A673 (cell line): ENCODE results near the gene SLC9A1. TPM values are rescaled to one million over a fixed set of nuclear protein-coding genes. Genes with fewer than 3 reads are reported as not detected.

Experiments used
- BruUV-seq: library from RNA; stranded (reverse); fragments of 400-500 nt; replicated peaks from 2 replicates; lab custom pipeline; 2021; lab: Mats Ljungman, UMichigan
- CTCF ChIA-PET: fragments of 300-600 bp; sonication (Branson Sonifier 250); formaldehyde crosslinking; loops from one replicate; lab custom pipeline; 2022; ENCODE audit warnings: antibody characterized with exemption; lab: Charles Lee
- POLR2A ChIA-PET: fragments of 300-600 bp; sonication (Branson Sonifier 250); formaldehyde crosslinking; loops from one replicate; lab custom pipeline; 2022; ENCODE audit warnings: antibody characterized with exemption; ENCODE audit not compliant: low non-redundant PET; lab: Charles Lee
- DNase-seq: peaks from one replicate; pipeline ENCODE4 v3.0.0-alpha.2; 2015; ENCODE audit warnings: low spot score
- H3K27ac ChIP-seq: fragments of 200-600 bp; sonication (generic); 2 replicates; pipeline ENCODE4 v1.5.1; 2016; ENCODE audit warnings: mixed run types, low read depth, mild to moderate bottlenecking, mixed read lengths, antibody characterized with exemption, low read length; ENCODE audit not compliant: poor library complexity, severe bottlenecking
- H3K27me3 ChIP-seq: fragments of 200-600 bp; sonication (generic); replicated peaks from 2 replicates; pipeline ENCODE4 v1.6.1; 2017; ENCODE audit warnings: mixed run types, low read depth, mild to moderate bottlenecking, mixed read lengths, antibody characterized with exemption, low read length; ENCODE audit not compliant: insufficient read depth, poor library complexity
- H3K36me3 ChIP-seq: fragments of 200-600 bp; sonication (generic); 2 replicates; pipeline ENCODE4 v1.6.1; 2016; ENCODE audit warnings: mixed run types, mild to moderate bottlenecking, mixed read lengths, antibody characterized with exemption, low read length; ENCODE audit not compliant: insufficient read depth, poor library complexity, severe bottlenecking
- H3K4me1 ChIP-seq: fragments of 200-600 bp; sonication (generic); 2 replicates; pipeline ENCODE4 v1.6.1; 2017; ENCODE audit warnings: mixed run types, mild to moderate bottlenecking, mixed read lengths, antibody characterized with exemption, low read length; ENCODE audit not compliant: insufficient read depth, poor library complexity, severe bottlenecking
- H3K4me3 ChIP-seq: fragments of 200-600 bp; sonication (generic); 2 replicates; pipeline ENCODE4 v1.5.1; 2016; ENCODE audit warnings: low read depth, mixed run types, mild to moderate bottlenecking, mixed read lengths, low read length; ENCODE audit not compliant: poor library complexity, severe bottlenecking
- H3K9me3 ChIP-seq: fragments of 200-600 bp; sonication (generic); 2 replicates; pipeline ENCODE4 v1.6.1; 2016; ENCODE audit warnings: mixed run types, low read depth, mild to moderate bottlenecking, mixed read lengths, antibody characterized with exemption, low read length; ENCODE audit not compliant: poor library complexity, severe bottlenecking
- EZH2 ChIP-seq: fragments of 200-600 bp; sonication (generic); IDR thresholded peaks from 2 replicates; pipeline ENCODE4 v1.6.1; 2017; ENCODE audit warnings: borderline replicate concordance, low read depth, mild to moderate bottlenecking, mixed read lengths, antibody characterized with exemption, low read length; ENCODE audit not compliant: poor library complexity, severe bottlenecking
- intact Hi-C: fragments of 100-400 bp; cut with micrococcal nuclease; formaldehyde crosslinking; loops from one replicate; pipeline ENCODE4 v1.10.0; 2022; ENCODE audit not compliant: unreplicated experiment
- total RNA-seq: library from RNA; stranded (reverse); gene quantifications from 2 replicates; pipeline ENCODE4 v1.2.3, GENCODE V29; 2021
- TF ChIP-seq, protein P1 (sequence below): fragments of 300-800, 200-600 bp; sonication (generic); conservative IDR thresholded peaks from 2 replicates; pipeline ENCODE4 v1.5.1; 2017; ENCODE audit warnings: low read depth, mild to moderate bottlenecking, antibody characterized with exemption, low read length, moderate library complexity, mixed read lengths

SLC9A1 gene
- total RNA-seq, 1 experiment from 2014 or later = 30.2 TPM

DNA sequence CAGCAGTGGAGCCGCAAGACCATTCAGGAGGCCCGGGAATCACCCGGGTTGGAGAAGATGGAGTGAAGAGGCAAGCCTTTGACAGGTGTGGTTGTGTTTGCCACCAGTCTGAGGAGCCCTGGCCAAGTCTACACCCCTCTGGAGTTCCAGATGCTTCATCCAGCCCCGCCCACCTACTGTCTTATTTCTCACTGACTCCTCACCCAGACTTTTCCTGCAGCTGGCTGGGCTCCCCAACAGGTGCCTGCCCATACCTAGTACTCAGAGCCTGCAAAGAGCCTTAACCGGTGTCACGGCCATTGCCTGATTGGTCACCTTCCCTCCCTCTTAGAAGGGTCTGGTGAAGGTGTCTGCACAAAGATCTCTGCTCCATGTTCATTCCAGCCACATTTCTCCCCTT, 16.0 kb downstream of the SLC9A1 start:
- Histone ChIP-seq H3K27me3 (no peaks in the 10 kb centered on the region), H3K4me3 (no peak overlapping the region), H3K27ac (no peak overlapping the region), H3K36me3 (no peaks in the 10 kb centered on the region), H3K9me3 (no peaks in the 10 kb centered on the region), H3K4me1 (peaks cover 9% of the 10 kb centered on the region)
- ChIA-PET POLR2A (no interaction called here), CTCF (no interaction called here)
- no peak for DNase-seq
- TF ChIP-seq EZH2 = no peak
- TF ChIP-seq, protein P1, sequence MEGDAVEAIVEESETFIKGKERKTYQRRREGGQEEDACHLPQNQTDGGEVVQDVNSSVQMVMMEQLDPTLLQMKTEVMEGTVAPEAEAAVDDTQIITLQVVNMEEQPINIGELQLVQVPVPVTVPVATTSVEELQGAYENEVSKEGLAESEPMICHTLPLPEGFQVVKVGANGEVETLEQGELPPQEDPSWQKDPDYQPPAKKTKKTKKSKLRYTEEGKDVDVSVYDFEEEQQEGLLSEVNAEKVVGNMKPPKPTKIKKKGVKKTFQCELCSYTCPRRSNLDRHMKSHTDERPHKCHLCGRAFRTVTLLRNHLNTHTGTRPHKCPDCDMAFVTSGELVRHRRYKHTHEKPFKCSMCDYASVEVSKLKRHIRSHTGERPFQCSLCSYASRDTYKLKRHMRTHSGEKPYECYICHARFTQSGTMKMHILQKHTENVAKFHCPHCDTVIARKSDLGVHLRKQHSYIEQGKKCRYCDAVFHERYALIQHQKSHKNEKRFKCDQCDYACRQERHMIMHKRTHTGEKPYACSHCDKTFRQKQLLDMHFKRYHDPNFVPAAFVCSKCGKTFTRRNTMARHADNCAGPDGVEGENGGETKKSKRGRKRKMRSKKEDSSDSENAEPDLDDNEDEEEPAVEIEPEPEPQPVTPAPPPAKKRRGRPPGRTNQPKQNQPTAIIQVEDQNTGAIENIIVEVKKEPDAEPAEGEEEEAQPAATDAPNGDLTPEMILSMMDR = no peak
- intact Hi-C loops = no loop called here
- no TSS peak for BruUV-seq

DNA sequence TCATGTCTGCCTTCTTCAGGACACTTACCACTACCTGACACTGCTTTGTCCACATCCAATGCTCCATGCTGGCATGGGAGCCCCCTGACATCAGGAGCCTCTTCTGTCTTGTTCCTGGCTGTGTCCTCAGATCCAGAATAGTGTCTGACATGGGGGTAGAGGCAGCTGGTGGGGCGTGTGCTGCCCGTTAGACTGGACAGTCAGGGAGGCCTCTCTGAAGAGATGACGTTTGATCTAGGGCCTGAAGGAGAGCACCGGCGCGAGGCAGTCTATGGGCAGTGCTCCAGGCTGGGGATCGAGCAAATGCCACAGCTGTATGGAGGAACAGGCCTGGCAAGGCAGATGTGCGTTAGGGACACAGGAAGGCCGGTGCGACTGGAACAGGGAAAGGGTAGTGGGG, 16.6 kb downstream of the SLC9A1 start:
- intact Hi-C loops = no loop called here
- H3K4me1 ChIP-seq = peaks cover 3% of the 10 kb centered on the region
- no peak overlapping the region for H3K4me3 ChIP-seq
- H3K27ac ChIP-seq = no peak overlapping the region
- TF ChIP-seq EZH2 = no peak
- TF ChIP-seq, protein P1 = no peak
- no TSS peak for BruUV-seq
- no peaks in the 10 kb centered on the region for H3K9me3 ChIP-seq
- DNase-seq = no peak
- no peaks in the 10 kb centered on the region for H3K36me3 ChIP-seq
- ChIA-PET POLR2A (no interaction called here), CTCF (no interaction called here)
- H3K27me3 ChIP-seq = no peaks in the 10 kb centered on the region

DNA sequence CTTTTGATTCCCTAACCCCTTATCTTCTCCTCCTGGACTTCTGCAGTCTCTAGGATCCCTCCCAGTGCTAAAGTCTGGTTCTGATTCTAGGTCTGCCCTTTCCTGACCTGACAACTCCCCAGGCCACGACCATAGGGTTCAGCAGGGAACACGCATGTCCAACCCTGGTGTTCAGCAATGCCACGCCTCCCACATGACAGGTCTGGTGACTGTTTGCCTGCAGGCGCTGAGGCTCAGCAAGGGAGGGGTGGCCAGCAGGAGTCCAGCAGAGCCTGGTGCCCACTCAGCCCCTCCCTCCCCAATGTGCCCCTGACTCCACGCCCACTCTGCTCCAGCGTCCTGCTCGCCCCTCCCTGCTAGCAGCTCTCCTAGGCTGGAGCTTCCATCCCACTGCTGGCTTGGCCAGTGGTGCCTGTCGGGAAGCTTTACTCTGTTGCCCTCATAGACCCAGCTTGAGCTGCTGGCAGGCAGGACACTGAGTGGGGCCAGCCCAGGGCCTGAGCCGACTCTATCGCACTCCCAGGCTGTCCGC, 17.3 kb downstream of the SLC9A1 start:
- Histone ChIP-seq H3K27ac (no peak overlapping the region), H3K4me3 (no peak overlapping the region), H3K9me3 (no peaks in the 10 kb centered on the region), H3K4me1 (no peaks in the 10 kb centered on the region), H3K27me3 (no peaks in the 10 kb centered on the region), H3K36me3 (no peaks in the 10 kb centered on the region)
- POLR2A ChIA-PET = interaction anchor here (0.6 kb wide), 1 partner anchor 10 kb away, joined by 3 read pairs; no protein-coding TSS in a partner anchor
- no TSS peak for BruUV-seq
- intact Hi-C loops = no loop called here
- TF ChIP-seq, protein P1 = no peak
- CTCF ChIA-PET = no interaction called here
- DNase-seq = no peak
